GM12864 (cell line): ENCODE measurements around the gene ACKR4.

Experiments
- DNase-seq: peaks from one replicate; pipeline ENCODE4 v3.0.0-alpha.2; 2011; ENCODE audit warnings: low read depth
- H3K4me3 ChIP-seq: 2 replicates; pipeline ENCODE4 v1.5.1; 2011; ENCODE audit warnings: mild to moderate bottlenecking, low read depth, low read length, control low read depth
- CTCF ChIP-seq: IDR thresholded peaks from 2 replicates; pipeline ENCODE4 v1.5.1; 2011; ENCODE audit warnings: low read depth, mild to moderate bottlenecking, moderate library complexity, low read length, control low read depth, inconsistent platforms; ENCODE audit errors: missing control alignments

ACKR4 gene

GRCh38 chr3:132569153-132569552 is 27.9 kb upstream of the ACKR4 start:
- H3K4me3 ChIP-seq = no peak overlapping the region
- DNase-seq = no peak
- no peak for TF ChIP-seq CTCF

GRCh38 chr3:132569580-132569979 is 27.5 kb upstream of the ACKR4 start:
- H3K4me3 ChIP-seq = no peak overlapping the region
- TF ChIP-seq CTCF = no peak

GRCh38 chr3:132570016-132570415 is 27.1 kb upstream of the ACKR4 start:
- no peak for TF ChIP-seq CTCF
- H3K4me3 ChIP-seq = no peak overlapping the region
- no peak for DNase-seq

More at GRCh38 chr3:132569580-132569979, 27.5 kb upstream of the ACKR4 start:
- DNase-seq = no peak

- H3K4me3 ChIP-seq = no peak overlapping the region
- TF ChIP-seq CTCF = no peak
- DNase-seq = no peak
These were observed 23.3 kb upstream of the ACKR4 start for GRCh38 chr3:132573797-132574211.

- DNase-seq = no peak
- no peak overlapping the region for H3K4me3 ChIP-seq
- TF ChIP-seq CTCF = no peak
These were observed 9.7 kb upstream of the ACKR4 start for GRCh38 chr3:132587401-132587800.

- no peak for DNase-seq
- H3K4me3 ChIP-seq = no peak overlapping the region
- TF ChIP-seq CTCF = no peak
These were observed 4.9 kb upstream of the ACKR4 start for GRCh38 chr3:132592216-132592615.

- DNase-seq = no peak
- TF ChIP-seq CTCF = no peak
These were observed 3.7 kb upstream of the ACKR4 start for GRCh38 chr3:132593241-132593946.

More at GRCh38 chr3:132593241-132593946, 3.7 kb upstream of the ACKR4 start:
- no peak overlapping the region for H3K4me3 ChIP-seq
